OCI-LY7 (cell line): ENCODE data around the gene AUTS2.

Experiments used
- EZH2phosphoT487 ChIP-seq: fragments of 200-600 bp; sonication (generic); IDR thresholded peaks from 2 replicates; pipeline ENCODE4 v1.6.1; 2018; ENCODE audit warnings: low read depth, borderline replicate concordance, mild to moderate bottlenecking, mixed run types, antibody characterized with exemption, low read length, moderate library complexity, mixed read lengths
- TF ChIP-seq, protein P1 (sequence below): fragments of 200-600 bp; sonication (generic); conservative IDR thresholded peaks from 2 replicates; pipeline ENCODE4 v1.5.1; 2014; ENCODE audit warnings: mild to moderate bottlenecking, antibody characterized with exemption, low read length, moderate library complexity, mixed read lengths

GRCh38 chr7:69994886-69995542 lies 396.7 kb downstream of the AUTS2 start:
- TF ChIP-seq, protein P1, sequence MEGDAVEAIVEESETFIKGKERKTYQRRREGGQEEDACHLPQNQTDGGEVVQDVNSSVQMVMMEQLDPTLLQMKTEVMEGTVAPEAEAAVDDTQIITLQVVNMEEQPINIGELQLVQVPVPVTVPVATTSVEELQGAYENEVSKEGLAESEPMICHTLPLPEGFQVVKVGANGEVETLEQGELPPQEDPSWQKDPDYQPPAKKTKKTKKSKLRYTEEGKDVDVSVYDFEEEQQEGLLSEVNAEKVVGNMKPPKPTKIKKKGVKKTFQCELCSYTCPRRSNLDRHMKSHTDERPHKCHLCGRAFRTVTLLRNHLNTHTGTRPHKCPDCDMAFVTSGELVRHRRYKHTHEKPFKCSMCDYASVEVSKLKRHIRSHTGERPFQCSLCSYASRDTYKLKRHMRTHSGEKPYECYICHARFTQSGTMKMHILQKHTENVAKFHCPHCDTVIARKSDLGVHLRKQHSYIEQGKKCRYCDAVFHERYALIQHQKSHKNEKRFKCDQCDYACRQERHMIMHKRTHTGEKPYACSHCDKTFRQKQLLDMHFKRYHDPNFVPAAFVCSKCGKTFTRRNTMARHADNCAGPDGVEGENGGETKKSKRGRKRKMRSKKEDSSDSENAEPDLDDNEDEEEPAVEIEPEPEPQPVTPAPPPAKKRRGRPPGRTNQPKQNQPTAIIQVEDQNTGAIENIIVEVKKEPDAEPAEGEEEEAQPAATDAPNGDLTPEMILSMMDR = no peak
- TF ChIP-seq EZH2phosphoT487 = no peak
